GM12878 (cell line): Measurements from ENCODE around the gene ME2. TPM values are rescaled to one million over a fixed set of nuclear protein-coding genes. Genes with fewer than 3 reads are reported as not detected.
A peak's percentile ranks its signal among the peaks of the same experiment; 100 is the strongest.

Experiments
- BACH1 ChIP-seq: fragments of 450-650 bp; IDR thresholded peaks from 2 replicates; pipeline ENCODE4 v1.6.1; 2017; ENCODE audit warnings: mild to moderate bottlenecking, borderline replicate concordance
- CUX1 ChIP-seq: IDR thresholded peaks from 2 replicates; pipeline ENCODE4 v1.6.1; 2012; ENCODE audit warnings: improper control_type of control experiment, low read depth, low read length; ENCODE audit not compliant: insufficient replicate concordance
- ESRRA ChIP-seq: IDR thresholded peaks from 2 replicates; pipeline ENCODE4 v1.6.1; 2012; ENCODE audit warnings: mild to moderate bottlenecking, low read length, improper control_type of control experiment
- HCFC1 ChIP-seq: fragments of 150-350 bp; IDR thresholded peaks from 2 replicates; pipeline ENCODE4 v1.6.1; 2014; ENCODE audit warnings: low read length
- JUNB ChIP-seq: IDR thresholded peaks from 2 replicates; pipeline ENCODE4 v1.6.1; 2016; ENCODE audit warnings: antibody characterized with exemption, mild to moderate bottlenecking
- JUND ChIP-seq: IDR thresholded peaks from 2 replicates; pipeline ENCODE4 v1.6.1; 2012; ENCODE audit warnings: low read depth, mild to moderate bottlenecking, low read length, improper control_type of control experiment, moderate library complexity
- NBN ChIP-seq: fragments of 450-650 bp; IDR thresholded peaks from 2 replicates; pipeline ENCODE4 v1.6.1; 2016
- RUNX3 ChIP-seq: IDR thresholded peaks from 2 replicates; pipeline ENCODE4 v1.6.1; 2012; ENCODE audit warnings: low read length, inconsistent platforms
- SMARCA5 ChIP-seq: fragments of 450-650 bp; IDR thresholded peaks from 2 replicates; pipeline ENCODE4 v1.6.1; 2017; ENCODE audit warnings: mild to moderate bottlenecking
- SMC3 ChIP-seq: IDR thresholded peaks from 2 replicates; pipeline ENCODE4 v1.6.1; 2011; ENCODE audit warnings: low read length, improper control_type of control experiment, borderline replicate concordance
- ZNF217 ChIP-seq: fragments of 450-650 bp; IDR thresholded peaks from 2 replicates; pipeline ENCODE4 v1.6.1; 2017; ENCODE audit warnings: antibody characterized with exemption, mild to moderate bottlenecking
- ZZZ3 ChIP-seq: IDR thresholded peaks from 2 replicates; pipeline ENCODE4 v1.6.1; 2011; ENCODE audit warnings: low read depth; ENCODE audit not compliant: control insufficient read depth, insufficient read length
- polyA plus RNA-seq, 11 experiments: library from polyadenylated mRNA; depleted of rRNA in 4 of 11; unstranded in 6 of 11; stranded (reverse) in 5 of 11; fragments of >200 nt; fragmentation: Nextera tagmentation in 4 of 11; fragmentation: Illumina TruSeq in 1 of 11; extraction: Ambion mirVana in 4 of 11; extraction: Trizol in 1 of 11; gene quantifications; 1 replicate in 1 of 11; 2 replicates in 10 of 11; pipeline versions ENCODE4 v1.2.1 to v1.2.3, GENCODE V29; 2011 to 2016; ENCODE audit warnings: inconsistent platforms in 2 of 11, missing spikeins in 2 of 11, low read depth in 1 of 11
- total RNA-seq, 4 experiments: library from RNA; depleted of rRNA in 3 of 4; stranded (reverse); fragments of >200 nt in 3 of 4; fragmentation: Illumina TruSeq in 1 of 4; extraction: Trizol in 1 of 4; gene quantifications; 2 replicates each; pipeline versions ENCODE4 v1.2.1 to v1.2.3, GENCODE V29; 2013 to 2021
- TF ChIP-seq, protein P1 (sequence below): IDR thresholded peaks from 2 replicates; pipeline ENCODE4 v1.6.1; 2012; ENCODE audit warnings: low read depth, low read length, improper control_type of control experiment
- TF ChIP-seq, protein P2 (sequence below): fragments of 450-650 bp; IDR thresholded peaks from 2 replicates; pipeline ENCODE4 v1.6.1; 2017; ENCODE audit warnings: low read depth, mild to moderate bottlenecking, moderate library complexity
- TF ChIP-seq, protein P3 (sequence below): fragments of 450-650 bp; IDR thresholded peaks from 2 replicates; pipeline ENCODE4 v1.6.1; 2016; ENCODE audit warnings: mild to moderate bottlenecking
- TF ChIP-seq, protein P4 (sequence below): fragments of 450-650 bp; formaldehyde crosslinking; IDR thresholded peaks from 2 replicates; pipeline ENCODE4 v1.4.0; 2020; ENCODE audit warnings: mild to moderate bottlenecking, moderate library complexity

ME2 gene
- total and polyA plus RNA-seq, 10 of the 15 experiments (the other 5 are each of a cell fraction or from before 2014, with no cell fraction given), result 41.3 to 155 (median 133) TPM

DNA sequence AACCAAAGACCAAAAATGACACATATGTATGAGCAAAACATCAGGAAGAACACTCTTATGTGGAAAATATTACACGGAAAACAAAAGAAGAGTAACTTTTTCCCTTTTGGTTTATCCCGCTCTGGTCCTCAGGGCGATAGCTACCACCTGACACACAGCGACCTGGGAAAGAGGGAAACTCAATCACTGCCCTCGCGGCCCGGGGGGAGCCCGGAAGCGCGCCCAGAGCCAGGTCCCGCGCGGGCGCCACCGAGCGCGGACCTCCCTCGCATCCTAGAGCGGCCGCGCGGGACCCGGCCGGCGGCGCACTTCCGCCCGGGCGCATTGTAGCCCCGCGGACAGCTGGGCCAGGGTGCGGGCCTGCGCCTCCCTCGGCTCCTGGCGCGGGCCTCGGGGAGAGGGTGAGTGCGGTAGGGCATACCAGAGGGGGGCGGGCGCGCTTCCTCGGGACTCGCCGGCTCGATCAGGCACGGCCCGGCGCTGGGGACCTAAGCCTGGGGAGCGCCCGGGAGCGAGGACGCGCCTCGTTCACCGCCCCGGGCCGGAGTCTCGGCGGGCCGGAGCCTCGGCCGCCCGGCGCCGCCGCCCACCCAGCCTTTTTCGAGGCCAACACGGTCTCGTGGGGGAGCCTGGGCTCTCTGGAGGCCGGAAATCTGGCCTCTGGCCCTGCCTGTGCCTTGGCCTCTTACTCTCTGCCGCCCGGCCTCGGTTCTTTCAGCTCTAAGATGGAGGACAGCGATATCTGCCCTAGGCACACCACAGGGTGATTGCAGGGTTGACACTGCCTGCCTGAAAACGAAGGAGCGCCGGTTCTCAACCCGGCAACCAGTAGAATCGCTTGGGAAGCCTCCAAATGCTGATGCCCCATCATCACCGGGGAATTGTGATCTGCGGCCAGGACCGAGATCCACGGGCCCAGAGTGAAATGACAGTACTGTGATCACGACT is 89.1 kb downstream of the ME2 start, which contains the start of gene ELAC1 (continued):
- TF ChIP-seq ZNF217 (0 out of 2 replicates have a peak, but pooled peaks have one; percentile 74), JUNB (no peak), RUNX3 (peak; percentile 36; the same call in 1 of the 2 replicates), SMARCA5 (peak; percentile 85; the same call in 1 of the 2 replicates), HCFC1 (0 out of 2 replicates have a peak, but pooled peaks have one; percentile 57), ESRRA (no peak), JUND (0 out of 2 replicates have a peak, but pooled peaks have one; percentile 27), SMC3 (no peak), ZZZ3 (no peak), BACH1 (peak; percentile 83; the same call in 1 of the 2 replicates), NBN (no peak), CUX1 (no peak)
- TF ChIP-seq, protein P1, sequence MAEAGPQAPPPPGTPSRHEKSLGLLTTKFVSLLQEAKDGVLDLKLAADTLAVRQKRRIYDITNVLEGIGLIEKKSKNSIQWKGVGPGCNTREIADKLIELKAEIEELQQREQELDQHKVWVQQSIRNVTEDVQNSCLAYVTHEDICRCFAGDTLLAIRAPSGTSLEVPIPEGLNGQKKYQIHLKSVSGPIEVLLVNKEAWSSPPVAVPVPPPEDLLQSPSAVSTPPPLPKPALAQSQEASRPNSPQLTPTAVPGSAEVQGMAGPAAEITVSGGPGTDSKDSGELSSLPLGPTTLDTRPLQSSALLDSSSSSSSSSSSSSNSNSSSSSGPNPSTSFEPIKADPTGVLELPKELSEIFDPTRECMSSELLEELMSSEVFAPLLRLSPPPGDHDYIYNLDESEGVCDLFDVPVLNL, result 0 out of 2 replicates have a peak, but pooled peaks have one; percentile 42
- TF ChIP-seq, protein P2, sequence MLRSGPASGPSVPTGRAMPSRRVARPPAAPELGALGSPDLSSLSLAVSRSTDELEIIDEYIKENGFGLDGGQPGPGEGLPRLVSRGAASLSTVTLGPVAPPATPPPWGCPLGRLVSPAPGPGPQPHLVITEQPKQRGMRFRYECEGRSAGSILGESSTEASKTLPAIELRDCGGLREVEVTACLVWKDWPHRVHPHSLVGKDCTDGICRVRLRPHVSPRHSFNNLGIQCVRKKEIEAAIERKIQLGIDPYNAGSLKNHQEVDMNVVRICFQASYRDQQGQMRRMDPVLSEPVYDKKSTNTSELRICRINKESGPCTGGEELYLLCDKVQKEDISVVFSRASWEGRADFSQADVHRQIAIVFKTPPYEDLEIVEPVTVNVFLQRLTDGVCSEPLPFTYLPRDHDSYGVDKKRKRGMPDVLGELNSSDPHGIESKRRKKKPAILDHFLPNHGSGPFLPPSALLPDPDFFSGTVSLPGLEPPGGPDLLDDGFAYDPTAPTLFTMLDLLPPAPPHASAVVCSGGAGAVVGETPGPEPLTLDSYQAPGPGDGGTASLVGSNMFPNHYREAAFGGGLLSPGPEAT, result 0 out of 2 replicates have a peak, but pooled peaks have one; percentile 10
- TF ChIP-seq, protein P3, sequence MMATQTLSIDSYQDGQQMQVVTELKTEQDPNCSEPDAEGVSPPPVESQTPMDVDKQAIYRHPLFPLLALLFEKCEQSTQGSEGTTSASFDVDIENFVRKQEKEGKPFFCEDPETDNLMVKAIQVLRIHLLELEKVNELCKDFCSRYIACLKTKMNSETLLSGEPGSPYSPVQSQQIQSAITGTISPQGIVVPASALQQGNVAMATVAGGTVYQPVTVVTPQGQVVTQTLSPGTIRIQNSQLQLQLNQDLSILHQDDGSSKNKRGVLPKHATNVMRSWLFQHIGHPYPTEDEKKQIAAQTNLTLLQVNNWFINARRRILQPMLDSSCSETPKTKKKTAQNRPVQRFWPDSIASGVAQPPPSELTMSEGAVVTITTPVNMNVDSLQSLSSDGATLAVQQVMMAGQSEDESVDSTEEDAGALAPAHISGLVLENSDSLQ, result no peak; the same call in 1 of the 2 replicates
- TF ChIP-seq, protein P4, sequence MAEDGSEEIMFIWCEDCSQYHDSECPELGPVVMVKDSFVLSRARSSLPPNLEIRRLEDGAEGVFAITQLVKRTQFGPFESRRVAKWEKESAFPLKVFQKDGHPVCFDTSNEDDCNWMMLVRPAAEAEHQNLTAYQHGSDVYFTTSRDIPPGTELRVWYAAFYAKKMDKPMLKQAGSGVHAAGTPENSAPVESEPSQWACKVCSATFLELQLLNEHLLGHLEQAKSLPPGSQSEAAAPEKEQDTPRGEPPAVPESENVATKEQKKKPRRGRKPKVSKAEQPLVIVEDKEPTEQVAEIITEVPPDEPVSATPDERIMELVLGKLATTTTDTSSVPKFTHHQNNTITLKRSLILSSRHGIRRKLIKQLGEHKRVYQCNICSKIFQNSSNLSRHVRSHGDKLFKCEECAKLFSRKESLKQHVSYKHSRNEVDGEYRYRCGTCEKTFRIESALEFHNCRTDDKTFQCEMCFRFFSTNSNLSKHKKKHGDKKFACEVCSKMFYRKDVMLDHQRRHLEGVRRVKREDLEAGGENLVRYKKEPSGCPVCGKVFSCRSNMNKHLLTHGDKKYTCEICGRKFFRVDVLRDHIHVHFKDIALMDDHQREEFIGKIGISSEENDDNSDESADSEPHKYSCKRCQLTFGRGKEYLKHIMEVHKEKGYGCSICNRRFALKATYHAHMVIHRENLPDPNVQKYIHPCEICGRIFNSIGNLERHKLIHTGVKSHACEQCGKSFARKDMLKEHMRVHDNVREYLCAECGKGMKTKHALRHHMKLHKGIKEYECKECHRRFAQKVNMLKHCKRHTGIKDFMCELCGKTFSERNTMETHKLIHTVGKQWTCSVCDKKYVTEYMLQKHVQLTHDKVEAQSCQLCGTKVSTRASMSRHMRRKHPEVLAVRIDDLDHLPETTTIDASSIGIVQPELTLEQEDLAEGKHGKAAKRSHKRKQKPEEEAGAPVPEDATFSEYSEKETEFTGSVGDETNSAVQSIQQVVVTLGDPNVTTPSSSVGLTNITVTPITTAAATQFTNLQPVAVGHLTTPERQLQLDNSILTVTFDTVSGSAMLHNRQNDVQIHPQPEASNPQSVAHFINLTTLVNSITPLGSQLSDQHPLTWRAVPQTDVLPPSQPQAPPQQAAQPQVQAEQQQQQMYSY (CRISPR knock-in tag), result no peak
